ENCODE measurements around the gene STRN4. TPM values are rescaled to one million over a fixed set of nuclear protein-coding genes. Genes with fewer than 3 reads are reported as not detected.

The STRN4 gene
- total RNA-seq, 4 donors from 2014 or later: 55.1 to 109 (median 81.8) TPM

DNA sequence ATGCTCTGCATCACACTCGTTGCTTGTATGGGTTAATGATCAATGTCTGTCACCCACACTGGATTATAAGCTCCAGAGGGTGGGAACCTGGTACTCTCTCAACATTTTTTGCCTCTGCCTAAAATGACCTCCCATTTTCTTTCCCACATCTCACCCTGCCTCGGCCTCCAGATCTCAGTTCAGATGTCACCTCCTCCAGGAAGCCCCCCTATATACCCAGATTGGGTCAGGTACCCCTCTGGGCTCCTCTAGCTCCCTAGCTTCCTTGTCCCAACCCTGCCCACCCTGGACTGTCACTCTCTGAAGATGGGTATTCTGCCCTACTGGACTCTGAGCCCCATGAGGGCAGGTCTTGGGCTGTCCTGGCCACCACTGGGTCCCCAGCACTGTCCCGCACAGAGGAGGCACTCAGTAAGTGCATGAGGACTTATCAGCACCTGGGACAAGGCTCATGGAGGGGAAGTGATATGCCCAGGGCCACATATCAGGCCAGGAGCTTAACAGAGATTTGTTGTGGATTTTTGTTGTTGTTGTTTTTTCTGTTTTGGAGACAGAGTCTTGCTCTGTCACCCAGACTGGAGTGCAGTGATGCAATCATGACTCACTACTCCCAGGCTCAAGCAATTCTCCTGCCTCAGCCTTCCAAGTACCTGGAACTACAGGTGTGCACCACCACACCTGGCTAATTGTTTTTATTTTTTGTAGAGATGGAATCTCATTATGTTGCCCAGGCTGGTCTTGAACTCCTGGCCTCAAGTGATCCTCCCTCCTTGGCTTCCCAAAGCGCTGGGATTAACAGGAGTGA, 53.1 kb downstream of the STRN4 start:
- intact Hi-C loops (cut with DNase I; ENCODE audit: low total_unique reads): no loop called here

DNA sequence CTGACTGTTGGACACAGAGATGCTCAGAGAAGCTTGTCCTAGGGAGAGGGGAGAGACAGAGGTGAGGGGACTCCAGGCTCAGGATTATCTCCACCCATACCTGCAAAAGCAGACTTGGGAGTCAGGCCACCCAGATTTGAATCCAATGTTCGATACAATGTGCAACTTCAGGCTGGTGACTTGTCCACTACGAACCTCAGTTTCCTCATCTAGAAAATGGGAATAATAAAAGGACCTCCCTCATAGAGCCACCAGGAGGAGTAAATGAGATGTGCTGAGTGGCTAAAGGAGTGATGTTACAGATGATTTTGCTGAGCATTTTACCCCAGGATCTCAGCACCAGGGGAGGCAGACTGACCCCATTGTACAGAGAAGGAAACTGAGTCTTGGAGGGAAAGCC, 54.3 kb downstream of the STRN4 start:
- Histone ChIP-seq H3K9me3 (no peaks in the 10 kb centered on the region), H3K4me3 (no peak overlapping the region), H3K27me3 (no peaks in the 10 kb centered on the region), H3K27ac (no peak overlapping the region), H3K36me3 (no peaks in the 10 kb centered on the region), H3K4me1 (no peaks in the 10 kb centered on the region)
- TF ChIP-seq, protein P1, sequence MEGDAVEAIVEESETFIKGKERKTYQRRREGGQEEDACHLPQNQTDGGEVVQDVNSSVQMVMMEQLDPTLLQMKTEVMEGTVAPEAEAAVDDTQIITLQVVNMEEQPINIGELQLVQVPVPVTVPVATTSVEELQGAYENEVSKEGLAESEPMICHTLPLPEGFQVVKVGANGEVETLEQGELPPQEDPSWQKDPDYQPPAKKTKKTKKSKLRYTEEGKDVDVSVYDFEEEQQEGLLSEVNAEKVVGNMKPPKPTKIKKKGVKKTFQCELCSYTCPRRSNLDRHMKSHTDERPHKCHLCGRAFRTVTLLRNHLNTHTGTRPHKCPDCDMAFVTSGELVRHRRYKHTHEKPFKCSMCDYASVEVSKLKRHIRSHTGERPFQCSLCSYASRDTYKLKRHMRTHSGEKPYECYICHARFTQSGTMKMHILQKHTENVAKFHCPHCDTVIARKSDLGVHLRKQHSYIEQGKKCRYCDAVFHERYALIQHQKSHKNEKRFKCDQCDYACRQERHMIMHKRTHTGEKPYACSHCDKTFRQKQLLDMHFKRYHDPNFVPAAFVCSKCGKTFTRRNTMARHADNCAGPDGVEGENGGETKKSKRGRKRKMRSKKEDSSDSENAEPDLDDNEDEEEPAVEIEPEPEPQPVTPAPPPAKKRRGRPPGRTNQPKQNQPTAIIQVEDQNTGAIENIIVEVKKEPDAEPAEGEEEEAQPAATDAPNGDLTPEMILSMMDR (IDR thresholded peaks at IDR 0.05): no peak
- no peak for TF ChIP-seq POLR2A (IDR thresholded peaks at IDR 0.05)
- intact Hi-C loops (cut with DNase I; ENCODE audit: low total_unique reads): no loop called here
- no peak for DNase-seq

More for the DNA sequence above, 53.1 kb downstream of the STRN4 start:
- H3K36me3 ChIP-seq: no peaks in the 10 kb centered on the region
- H3K27ac ChIP-seq: no peak overlapping the region
- H3K4me3 ChIP-seq: no peak overlapping the region
- H3K9me3 ChIP-seq: no peaks in the 10 kb centered on the region
- H3K4me1 ChIP-seq: no peaks in the 10 kb centered on the region
- H3K27me3 ChIP-seq: no peaks in the 10 kb centered on the region
- TF ChIP-seq, protein P1 (IDR thresholded peaks at IDR 0.05): no peak
- no peak for TF ChIP-seq POLR2A (IDR thresholded peaks at IDR 0.05)
- DNase-seq: no peak

GRCh38 chr19:46691104-46691503, 55.1 kb downstream of the STRN4 start:
- no peaks in the 10 kb centered on the region for H3K36me3 ChIP-seq
- DNase-seq: no peak
- H3K4me1 ChIP-seq: no peaks in the 10 kb centered on the region
- no peaks in the 10 kb centered on the region for H3K27me3 ChIP-seq
- intact Hi-C loops (cut with DNase I; ENCODE audit: low total_unique reads): no loop called here
- no peaks in the 10 kb centered on the region for H3K9me3 ChIP-seq
- H3K27ac ChIP-seq: no peak overlapping the region
- no peak overlapping the region for H3K4me3 ChIP-seq
- TF ChIP-seq POLR2A (IDR thresholded peaks at IDR 0.05): no peak
- TF ChIP-seq, protein P1 (IDR thresholded peaks at IDR 0.05): no peak

DNA sequence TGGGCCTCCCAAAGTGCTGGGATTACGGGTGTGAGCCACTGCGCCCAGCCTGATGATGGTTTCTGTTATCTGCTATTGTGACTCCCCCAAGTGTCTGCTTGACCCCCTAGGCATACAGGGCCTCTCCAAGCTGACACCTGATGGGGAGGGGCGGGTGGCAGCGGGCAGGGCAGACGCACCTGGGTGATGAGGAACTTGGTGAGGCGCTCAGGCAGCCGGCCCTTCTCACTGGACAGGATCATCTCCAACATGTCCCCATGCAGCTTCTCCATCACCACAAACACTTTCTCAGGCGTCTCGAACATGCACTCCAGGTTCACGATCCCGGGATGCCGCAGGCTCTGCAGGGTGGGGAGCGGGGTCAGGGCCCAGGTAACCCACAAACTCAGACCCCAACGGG, 56.9 kb downstream of the STRN4 start:
- no peaks in the 10 kb centered on the region for H3K27me3 ChIP-seq
- H3K36me3 ChIP-seq: no peaks in the 10 kb centered on the region
- no peaks in the 10 kb centered on the region for H3K4me1 ChIP-seq
- TF ChIP-seq, protein P1 (IDR thresholded peaks at IDR 0.05): no peak
- TF ChIP-seq POLR2A (IDR thresholded peaks at IDR 0.05): no peak
- DNase-seq: no peak
- no peaks in the 10 kb centered on the region for H3K9me3 ChIP-seq
- no peak overlapping the region for H3K27ac ChIP-seq
- intact Hi-C loops (cut with DNase I; ENCODE audit: low total_unique reads): no loop called here
- no peak overlapping the region for H3K4me3 ChIP-seq

- H3K27ac ChIP-seq: no peak overlapping the region
- H3K4me3 ChIP-seq: no peak overlapping the region
- no peaks in the 10 kb centered on the region for H3K27me3 ChIP-seq
- intact Hi-C loops (cut with DNase I; ENCODE audit: low total_unique reads): no loop called here
- H3K36me3 ChIP-seq: no peaks in the 10 kb centered on the region
- H3K9me3 ChIP-seq: no peaks in the 10 kb centered on the region
- TF ChIP-seq, protein P1 (IDR thresholded peaks at IDR 0.05): no peak
- no peak for TF ChIP-seq POLR2A (IDR thresholded peaks at IDR 0.05)
- no peaks in the 10 kb centered on the region for H3K4me1 ChIP-seq
- no peak for DNase-seq
Measured at GRCh38 chr19:46687438-46688145, 58.7 kb downstream of the STRN4 start.

Measured in uterus (tissue), 4 donors.